ENCODE measurements around the gene DCDC2.
"Not testable (repeated sequence)": the region's sequence is repeated elsewhere in the genome, so short reads cannot be mapped to it uniquely, and the experiment has no call there.

The DCDC2 gene

GRCh38 chr6:24327756-24328155 is 30.1 kb downstream of the DCDC2 start:
- DNase-seq (ENCODE audit: low read depth in 2 of 2) = no peak

- DNase-seq (ENCODE audit: low read depth in 2 of 2) = no peak
These were observed 31.9 kb downstream of the DCDC2 start for GRCh38 chr6:24325978-24326377.

GRCh38 chr6:24324617-24325016 is 33.2 kb downstream of the DCDC2 start:
- DNase-seq (ENCODE audit: low read depth in 2 of 2) = no peak

GRCh38 chr6:24323632-24324337 is 34.1 kb downstream of the DCDC2 start:
- DNase-seq (ENCODE audit: low read depth in 2 of 2) = no peak

- DNase-seq (ENCODE audit: low read depth in 2 of 2) = no peak
These were observed 34.9 kb downstream of the DCDC2 start for GRCh38 chr6:24322924-24323323.

DNA sequence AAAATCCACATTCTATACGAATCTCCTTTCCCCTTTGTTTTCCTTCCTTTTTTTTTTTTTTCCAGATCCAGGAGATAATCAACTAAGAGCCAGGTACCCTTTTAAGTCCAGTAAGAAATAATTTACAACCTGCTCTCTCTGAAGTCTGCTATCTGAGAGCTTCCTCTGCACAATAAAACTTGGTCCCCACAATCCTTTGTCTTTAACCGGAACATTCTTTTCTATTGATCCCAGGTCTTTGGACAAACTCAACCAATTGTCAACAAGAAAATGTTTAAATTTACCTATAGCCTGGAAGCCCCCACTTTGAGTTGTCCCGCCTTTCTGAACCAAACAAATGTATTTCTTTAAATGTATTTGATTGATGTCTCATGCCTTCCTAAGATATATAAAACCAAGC is 35.4 kb downstream of the DCDC2 start:
- not testable (repeated sequence) for DNase-seq (ENCODE audit: low read depth in 2 of 2)

DNA sequence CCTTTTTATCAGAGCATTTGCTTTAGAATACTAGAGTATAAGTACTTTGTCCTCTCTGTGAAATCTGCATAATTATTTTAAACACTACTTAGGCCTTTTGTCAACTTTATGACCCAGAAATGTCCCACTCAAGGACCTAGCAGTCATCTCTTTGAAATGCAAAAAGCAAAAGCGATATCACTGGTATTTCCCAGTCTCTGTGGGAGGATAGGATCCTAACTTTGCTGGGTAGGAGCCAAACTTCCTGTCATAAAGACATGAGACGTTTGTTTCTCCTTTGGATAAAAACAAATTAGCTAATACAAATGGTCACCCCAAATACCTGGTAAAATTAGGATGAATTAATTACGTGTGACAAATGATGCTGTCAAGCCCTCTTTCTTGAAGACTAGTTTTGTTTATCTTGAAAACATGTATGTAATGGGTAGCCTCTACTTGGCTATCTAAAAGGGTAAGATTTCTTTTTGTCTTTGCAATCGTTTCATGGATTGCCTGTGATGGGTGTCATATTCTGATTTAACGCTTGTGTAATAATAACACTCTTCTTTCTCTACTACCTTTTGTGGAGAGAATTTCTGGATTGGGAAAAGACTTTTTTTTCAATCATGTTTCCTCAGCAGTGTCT is 36.2 kb downstream of the DCDC2 start:
- DNase-seq (ENCODE audit: low read depth in 2 of 2) = no peak

GRCh38 chr6:24313251-24314141 is 44.4 kb downstream of the DCDC2 start:
- DNase-seq (ENCODE audit: low read depth in 2 of 2) = no peak

- DNase-seq (ENCODE audit: low read depth in 2 of 2) = not testable (repeated sequence)
These were observed 46.1 kb downstream of the DCDC2 start for GRCh38 chr6:24311775-24312174.

- DNase-seq (ENCODE audit: low read depth in 2 of 2) = no peak
These were observed 50.0 kb downstream of the DCDC2 start for GRCh38 chr6:24307881-24308280.

DNA sequence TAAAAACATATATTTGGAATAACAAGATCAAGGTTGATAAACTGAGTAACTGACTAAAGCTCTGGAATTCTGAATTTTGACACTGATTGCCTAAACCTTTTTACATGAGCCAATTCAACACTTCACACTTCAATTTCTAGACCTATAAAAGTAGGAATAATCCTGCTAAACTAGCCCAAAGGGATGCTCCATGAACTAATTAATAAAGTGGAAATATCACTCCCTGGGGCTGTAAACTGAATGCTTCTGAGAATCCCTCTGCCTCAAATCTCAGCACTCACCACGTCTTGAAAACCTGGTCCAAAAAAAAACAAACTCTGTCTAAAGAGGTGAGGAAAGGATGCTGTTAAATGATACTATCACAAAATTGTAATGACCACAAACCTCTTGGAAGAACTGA is 50.9 kb downstream of the DCDC2 start:
- DNase-seq (ENCODE audit: low read depth in 2 of 2) = no peak

DNA sequence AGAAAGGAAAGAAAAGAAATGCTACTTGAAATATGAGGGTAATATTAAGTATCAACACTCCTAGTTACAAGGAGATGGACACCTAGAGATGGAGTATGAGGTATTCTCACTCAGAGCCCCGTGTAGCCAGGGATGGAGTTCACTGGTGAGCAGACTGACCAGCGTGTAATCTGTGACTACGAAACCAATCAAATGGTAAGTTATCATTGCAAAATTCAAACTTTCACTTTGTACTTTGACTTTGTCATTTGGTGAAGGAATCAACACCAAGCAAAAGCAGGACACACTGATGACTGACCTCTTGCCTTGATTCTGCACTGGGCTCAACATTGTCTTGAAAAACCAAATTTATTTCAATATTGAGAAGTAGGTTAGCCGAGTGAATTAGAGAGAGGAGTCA is 51.8 kb downstream of the DCDC2 start:
- DNase-seq (ENCODE audit: low read depth in 2 of 2) = no peak

DNA sequence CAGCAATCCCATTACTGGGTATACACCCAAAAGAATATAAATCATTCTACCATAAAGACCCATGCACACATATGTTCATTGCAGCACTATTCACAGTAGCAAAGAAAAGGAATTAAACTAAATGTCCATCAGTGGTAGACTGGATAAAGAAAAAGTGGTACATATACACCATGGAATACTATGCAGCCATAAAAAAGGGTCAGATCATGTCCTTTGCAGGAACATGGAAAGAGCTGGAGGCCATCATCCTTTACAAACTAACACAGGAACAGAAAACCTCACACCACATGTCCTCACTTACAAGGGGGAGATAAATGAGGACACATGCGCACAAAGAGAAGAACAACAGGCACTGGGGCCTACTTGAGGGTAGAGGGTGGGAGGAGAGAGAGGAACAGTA is 60.9 kb downstream of the DCDC2 start:
- no peak for DNase-seq (ENCODE audit: low read depth in 2 of 2)

DNA sequence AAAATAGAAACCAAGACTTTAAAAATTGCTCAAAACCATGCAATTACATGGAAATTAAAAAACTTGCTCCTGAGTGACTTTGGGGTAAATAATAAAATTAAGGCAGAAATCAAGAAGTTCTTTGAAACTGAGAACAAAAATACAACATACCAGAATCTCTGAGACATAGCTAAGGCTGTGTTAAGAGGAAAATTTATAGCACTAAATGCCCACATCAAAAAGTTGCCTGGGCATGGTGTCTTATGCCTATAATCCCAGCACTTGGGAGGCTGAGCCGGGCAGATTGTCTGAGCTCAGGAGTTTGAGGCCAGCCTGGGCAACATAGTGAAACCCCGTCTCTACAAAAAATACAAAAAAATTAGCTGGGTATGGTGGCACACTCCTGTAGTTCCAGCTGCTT is 64.0 kb downstream of the DCDC2 start:
- DNase-seq (ENCODE audit: low read depth in 2 of 2) = not testable (repeated sequence)

DNA sequence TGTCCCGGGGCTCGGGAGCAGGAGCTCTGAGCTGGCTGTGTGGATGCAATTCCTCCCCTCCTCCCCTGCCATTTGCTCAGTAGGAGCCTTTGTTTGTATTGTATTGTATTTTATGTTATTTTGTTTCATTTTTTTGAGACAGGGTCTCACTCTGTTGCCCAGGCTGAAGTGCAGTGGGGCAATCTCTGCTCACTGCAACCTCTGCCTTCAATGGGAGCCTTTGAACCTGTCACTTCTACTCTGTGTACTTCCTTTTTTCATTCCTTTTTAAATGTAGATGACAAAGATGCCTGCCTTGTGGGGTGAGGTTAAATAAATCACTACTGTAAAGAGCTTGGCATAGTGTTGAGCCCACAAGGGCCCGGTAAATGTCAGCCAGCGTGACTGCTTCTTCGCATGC is 70.6 kb downstream of the DCDC2 start:
- DNase-seq (ENCODE audit: low read depth in 2 of 2) = no peak

- no peak for DNase-seq (ENCODE audit: low read depth in 2 of 2)
These were observed 73.9 kb downstream of the DCDC2 start for GRCh38 chr6:24284006-24284405.

DNA sequence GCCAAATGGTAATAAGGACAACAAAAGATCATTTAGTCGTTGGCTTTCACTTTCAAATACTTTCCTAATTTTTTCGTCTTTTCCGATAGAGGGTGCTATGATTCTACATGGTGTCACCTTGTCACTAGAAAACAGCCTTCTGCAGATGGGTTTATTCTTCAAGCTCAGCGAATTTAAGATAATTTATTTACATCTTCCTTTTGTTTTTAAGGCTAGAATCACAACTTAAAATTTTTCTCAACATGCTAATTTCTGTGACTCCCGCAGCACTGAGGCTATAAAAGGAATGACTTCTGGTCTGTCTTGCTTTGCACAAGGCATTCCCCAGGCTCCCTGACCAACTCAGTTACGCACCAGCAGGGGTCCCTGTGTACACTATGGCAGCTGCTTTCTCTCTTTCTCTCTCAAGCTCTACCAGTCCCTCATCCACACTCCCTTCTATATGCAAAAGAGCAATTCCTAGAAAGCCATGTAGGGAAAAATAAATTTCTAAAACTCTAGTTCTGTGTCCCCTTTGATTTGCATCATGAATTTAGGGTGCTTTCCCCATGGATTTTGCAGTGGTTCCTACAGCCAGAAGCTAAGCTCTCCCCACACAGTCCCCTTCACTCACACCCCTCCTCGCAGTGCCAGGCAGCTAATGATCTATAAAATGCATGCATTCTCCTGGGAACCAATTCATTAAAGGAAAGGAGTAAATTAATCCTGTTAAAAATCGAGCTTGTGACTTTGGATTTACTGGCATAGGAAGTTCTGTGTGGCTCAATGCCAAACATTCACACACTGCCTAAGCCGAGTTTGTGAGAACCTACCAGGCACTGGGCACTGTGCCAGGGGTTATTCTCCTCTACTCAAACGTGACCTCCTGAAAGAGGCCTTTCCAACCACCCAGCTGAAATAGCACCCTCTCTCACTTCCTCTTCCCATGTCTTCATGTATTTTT is 74.5 kb downstream of the DCDC2 start:
- peak in 1 of 2 donors; percentile 3 for DNase-seq (ENCODE audit: low read depth in 2 of 2)

DNA sequence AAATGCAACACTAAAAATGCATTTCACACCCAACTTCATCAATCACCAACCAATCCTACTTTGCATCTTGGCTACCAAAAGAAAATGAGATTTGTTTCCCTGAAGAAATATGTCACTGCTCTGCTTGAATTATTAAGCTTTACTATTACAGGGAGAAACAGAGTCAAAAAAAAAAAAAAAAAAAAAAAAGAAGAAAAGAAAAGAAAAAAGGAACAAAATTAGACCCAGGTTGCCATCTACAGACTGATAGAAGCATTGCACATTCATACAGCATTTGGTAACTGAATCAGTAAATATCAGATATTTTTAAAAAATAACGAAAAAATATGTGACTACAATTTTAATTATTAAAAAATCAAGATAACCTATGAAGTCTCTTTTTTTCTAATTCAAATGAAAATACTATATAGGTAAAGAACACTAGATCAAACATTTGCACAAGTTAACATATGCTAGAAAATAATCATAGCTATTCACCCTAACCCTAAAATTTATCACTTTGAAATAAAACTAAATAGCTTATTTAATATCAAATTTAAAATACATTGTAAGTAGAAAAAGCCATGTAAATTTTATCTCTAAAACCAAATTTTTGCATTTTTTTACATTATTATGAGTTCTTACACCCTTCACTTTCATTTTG is 83.3 kb downstream of the DCDC2 start:
- no peak for DNase-seq (ENCODE audit: low read depth in 2 of 2)

DNA sequence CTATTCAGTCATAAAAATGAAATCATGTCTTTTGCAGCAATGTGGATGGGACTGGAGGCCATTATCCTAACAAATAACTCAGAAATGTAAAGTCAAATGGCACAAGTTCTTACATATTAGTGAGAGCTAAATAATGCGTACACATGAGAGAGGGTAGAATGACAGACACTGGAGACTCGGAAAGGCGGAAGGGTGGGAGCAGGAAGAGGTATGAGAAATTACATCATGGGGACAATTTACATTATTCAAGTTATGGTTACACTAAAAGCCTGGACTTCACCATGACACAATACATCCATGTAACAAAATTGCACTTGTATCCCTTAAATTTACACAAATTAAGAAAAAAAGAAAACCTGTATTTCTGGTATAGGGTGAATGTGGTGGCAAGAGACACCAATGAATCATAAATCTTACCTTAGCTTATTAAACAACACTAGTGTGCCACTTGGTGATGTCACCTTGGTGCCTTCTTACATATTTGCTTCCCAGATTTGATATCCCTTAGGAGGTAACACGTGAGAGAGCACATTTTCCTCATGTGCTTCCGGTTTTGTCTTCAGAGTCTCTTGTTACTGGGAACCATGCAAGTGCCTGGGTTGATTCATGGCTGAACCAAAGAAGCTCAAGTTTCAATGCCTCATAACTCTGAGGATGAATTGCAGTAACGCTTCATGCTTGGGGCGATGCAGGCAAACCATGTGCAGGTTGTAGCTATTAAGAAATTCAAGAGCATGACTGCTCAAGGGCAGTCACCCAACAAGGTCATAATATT is 84.6 kb downstream of the DCDC2 start:
- no peak for DNase-seq (ENCODE audit: low read depth in 2 of 2)

GRCh38 chr6:24272553-24272952 is 85.3 kb downstream of the DCDC2 start:
- DNase-seq (ENCODE audit: low read depth in 2 of 2) = no peak
